Stimulated activated CD4-positive, alpha-beta T cell treated with anti-CD3 and anti-CD28 coated beads, Interleukin-12 subunit alpha, Interleukin-12 subunit beta, amount 100 ng/mL, for 48 hours (primary cell): ENCODE measurements around the gene KCTD21.
"Not testable (repeated sequence)": the region's sequence is repeated elsewhere in the genome, so short reads cannot be mapped to it uniquely, and the experiment has no call there.

ENCODE experiments used
- DNase-seq, 3 donors: peaks; one replicate each; pipeline ENCODE4 v3.0.0-alpha.2; 2020; ENCODE audit warnings: low read depth in 2 of 3, low spot score in 1 of 3

Gene KCTD21, protein sequence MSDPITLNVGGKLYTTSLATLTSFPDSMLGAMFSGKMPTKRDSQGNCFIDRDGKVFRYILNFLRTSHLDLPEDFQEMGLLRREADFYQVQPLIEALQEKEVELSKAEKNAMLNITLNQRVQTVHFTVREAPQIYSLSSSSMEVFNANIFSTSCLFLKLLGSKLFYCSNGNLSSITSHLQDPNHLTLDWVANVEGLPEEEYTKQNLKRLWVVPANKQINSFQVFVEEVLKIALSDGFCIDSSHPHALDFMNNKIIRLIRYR

DNA sequence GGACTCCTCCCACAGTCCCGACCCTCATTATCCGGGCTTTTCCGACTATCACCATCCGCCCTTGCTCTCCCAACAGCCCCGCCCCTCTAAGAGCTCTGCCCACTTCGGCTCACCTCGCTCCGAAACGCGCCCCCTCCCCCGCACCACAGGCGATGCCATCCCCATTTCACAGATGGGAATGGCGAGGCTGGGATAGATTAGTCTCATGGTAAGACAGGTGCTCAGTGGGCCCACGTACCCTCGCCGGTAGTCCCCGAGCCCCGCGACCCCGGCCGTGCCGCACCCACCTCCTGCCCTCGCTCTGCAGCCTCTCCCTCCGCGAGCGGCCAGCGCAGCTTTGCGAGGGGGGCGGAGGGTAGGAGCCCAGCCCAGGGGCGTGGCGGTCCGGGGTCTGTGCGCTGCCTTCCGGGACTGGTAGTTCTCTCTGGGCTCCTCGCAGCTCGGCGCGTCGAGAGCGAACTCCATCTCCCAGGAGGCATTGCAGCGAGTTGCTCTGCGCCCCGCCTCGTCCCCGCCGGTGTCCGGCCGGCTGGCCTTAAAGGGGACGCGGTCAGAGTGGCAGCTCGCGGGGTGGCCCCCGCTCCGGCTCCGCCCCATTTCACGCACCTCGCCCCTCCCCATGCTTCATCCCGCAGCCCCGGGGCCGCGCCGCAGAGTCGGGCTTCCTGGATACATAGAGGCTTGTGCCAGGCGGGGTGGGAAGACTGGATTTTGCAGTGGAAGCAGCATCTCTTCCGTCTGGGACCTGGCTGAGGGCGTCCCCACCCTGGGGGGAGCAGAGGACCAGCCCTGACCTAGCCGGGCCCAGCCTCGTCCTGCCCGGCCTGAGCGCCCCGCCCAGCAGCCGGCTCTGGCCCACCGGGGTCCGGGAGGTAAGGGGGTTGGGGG, at the start of gene KCTD21, which contains the start of gene USP35:
KCTD21 (minus strand) TSS at position 341 of the 888 bp plus-strand sequence. CDS start 14,072 bp downstream, outside the sequence.
USP35 (plus strand) TSS at position 634 of the 888 bp plus-strand sequence. CDS start 7,327 bp downstream, outside the sequence.
- DNase-seq, result peak; percentile 86 to 93 (median 88)

DNA sequence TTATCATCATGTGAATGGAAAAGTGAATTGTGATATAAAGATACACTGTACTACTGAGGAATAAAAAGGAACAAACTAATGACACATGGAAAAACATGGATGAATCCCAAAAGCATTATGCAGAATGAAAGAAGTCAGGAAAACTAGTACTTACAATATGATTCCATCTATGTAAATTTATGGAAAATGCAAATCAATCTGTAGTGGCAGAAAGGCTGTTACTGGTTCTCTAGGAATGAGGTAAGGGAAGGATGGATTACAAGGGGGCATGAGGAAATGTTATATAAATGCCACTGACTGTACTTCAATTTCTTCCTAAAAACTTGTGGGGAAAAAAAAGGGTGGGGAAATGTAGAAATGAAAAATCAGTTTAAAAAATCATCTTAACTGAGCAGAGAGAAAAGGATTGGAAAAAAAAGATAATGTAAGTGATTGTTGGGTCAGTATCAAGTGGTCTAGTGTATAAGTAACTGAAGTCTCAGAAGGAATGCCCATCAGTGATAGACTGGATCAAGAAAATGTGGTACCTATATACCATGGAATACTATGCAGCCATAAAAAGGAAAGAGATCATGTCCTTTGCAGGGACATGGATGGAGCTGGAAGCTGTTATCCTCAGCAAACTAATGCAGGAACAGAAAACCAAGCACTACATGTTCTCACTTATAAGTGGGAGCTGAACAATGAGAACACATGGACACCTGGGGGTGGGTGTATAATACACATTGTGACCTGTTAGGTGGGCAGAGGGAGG, 49.0 kb upstream of the KCTD21 start:
- DNase-seq, result no peak

DNA sequence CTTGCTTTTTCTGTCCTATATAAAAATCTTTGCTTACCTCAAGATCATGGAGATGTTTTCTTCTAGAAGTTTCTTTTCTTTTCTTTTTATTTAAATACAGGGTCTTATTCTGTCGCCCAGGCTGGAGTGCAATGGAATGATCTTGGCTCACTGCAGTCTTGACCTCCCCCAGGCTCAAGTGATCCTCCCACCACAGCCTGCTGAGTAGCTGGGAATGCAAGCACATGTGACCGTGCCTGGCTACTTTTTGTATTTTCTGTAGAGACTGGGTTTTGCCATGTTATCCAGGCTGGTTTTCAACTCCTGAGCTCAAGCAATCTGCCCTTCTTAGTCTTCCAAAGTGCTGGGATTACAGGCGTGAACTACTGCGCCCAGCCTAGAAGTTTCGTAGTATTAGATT, 45.6 kb upstream of the KCTD21 start:
- DNase-seq, result no peak

DNA sequence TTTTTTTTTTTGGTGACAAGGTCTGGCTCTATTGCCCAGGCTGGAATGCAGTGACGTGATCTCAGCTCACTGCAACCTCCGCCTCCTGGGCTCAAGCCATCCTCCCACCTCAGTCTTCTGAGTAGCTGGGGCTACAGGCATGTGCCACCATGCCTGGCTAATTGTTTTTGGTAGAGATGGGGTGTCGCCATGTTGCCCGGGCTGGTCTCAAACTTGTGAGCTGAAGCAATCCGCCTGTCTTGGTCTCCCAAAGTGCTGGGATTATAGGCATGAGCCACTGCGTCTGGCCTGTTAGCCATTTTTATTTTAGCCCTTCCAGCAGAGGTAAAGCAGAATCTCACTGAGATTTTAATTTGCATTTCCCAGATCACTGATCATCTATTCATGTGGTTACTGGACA, 44.6 kb upstream of the KCTD21 start:
- not testable (repeated sequence) for DNase-seq

DNA sequence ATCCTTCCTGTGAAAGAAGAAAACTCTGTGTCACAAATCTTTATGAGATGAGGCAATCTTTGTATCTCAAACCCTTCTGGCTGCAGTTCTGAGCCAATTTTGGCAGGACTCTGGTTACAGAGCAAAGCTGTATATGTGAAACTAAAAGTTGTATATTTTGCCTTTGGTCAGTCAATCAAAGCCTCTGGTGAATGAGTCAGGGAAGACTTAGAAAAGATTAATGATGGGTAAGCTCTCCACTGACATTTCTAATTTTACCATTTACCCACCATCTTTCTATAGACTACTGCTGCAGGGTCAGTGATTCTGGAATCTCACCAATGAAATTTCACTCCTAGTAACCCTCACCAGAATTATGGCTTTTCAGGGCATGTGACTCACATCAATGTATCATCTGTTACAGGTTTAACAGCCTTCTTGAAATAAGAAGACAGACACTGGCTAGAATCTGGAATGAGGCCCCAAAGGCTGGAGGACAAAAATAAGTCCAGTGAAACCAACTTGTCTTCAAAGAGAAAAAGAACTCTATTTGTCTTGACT, 43.6 kb upstream of the KCTD21 start:
- DNase-seq, result no peak

DNA sequence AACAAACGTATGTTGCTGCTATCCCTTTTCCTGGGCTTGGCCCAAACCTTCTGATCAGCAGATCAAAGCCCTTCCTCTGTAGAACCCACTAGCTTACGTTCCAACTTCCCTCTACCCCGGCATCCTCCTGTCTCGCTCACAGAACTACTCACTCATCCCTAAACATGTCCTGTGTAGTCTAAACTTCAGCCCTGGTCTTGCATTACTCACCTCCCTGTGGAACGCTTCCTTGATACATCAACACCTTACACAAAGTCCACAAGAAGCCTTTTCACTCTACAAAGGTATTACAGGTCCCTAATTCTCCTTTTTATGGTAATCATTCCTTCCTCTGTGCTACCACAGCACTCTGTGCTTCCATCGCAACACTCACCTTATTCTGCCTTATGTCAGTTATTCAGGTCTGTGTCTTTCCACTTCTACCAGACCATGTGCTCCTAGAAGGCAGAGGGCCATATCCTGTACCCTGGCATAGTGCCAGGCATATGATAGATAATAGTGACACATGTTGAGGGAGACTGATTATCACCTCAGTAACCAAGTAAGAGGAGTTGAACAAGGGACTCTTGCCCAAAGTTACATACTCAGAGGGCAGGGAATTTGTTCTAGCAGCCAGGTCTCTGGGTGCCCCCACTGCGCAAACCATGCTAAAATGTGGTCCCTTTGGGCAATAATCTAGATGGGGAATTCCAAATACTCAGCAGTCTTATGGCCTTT, 41.9 kb upstream of the KCTD21 start:
- DNase-seq, result no peak

DNA sequence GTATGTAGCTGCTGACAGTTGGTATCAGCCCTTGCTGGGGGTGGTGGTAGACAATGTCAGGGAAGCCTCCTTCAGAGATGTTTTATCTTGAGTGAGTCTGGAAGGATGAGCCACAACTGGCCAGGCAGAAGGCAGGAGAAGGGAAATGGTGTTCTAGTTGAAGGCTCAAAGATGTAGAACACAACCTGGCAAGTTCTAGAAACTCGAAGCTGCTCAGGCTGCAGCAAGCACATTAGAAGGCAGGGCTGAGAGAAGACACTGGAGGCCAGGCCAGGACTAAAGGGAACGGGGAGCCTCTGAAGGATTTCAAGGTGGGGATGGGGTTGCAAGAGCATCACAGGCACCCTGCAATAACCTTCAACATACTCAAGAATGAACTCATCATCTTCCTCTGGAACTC, 40.7 kb upstream of the KCTD21 start:
- no peak for DNase-seq

DNA sequence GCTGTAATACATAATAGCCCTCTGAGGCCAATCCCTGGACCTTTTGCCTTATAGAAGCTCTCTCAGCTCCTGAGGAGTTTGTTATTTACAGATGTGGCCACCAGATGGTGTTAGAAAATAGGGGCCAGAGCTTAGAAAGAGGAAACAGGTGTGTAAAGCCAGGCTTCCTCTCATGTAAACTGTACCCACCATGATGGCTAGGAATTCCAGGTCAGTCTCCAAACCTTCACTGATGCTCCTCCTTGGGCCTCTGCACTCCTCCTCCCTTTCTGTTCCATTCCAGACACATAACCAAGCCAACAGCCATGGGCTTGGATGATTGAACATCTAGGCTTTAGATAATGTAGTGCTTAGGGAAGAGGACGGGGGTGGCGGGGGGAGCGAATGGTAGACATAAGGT, 40.0 kb upstream of the KCTD21 start:
- DNase-seq, result no peak

DNA sequence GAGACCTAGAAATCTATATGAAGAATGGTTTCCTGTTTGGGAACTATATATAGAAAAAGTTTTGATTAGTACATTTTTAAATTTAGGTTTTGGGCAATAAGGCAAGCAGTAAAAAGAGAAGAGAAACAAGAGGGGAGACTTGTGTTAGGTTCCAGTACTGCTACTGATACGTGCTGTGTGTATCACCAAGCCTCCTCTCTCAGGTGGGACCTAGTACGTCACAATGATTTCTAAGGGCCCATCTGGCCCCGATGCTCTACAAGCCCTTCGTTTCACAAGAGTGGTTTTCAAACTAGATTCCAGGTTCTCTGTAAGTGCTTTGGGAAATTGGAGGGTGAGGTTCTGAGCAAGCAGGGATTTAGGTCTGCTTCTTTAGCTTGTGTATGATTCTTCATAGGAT, 39.5 kb upstream of the KCTD21 start:
- no peak for DNase-seq

DNA sequence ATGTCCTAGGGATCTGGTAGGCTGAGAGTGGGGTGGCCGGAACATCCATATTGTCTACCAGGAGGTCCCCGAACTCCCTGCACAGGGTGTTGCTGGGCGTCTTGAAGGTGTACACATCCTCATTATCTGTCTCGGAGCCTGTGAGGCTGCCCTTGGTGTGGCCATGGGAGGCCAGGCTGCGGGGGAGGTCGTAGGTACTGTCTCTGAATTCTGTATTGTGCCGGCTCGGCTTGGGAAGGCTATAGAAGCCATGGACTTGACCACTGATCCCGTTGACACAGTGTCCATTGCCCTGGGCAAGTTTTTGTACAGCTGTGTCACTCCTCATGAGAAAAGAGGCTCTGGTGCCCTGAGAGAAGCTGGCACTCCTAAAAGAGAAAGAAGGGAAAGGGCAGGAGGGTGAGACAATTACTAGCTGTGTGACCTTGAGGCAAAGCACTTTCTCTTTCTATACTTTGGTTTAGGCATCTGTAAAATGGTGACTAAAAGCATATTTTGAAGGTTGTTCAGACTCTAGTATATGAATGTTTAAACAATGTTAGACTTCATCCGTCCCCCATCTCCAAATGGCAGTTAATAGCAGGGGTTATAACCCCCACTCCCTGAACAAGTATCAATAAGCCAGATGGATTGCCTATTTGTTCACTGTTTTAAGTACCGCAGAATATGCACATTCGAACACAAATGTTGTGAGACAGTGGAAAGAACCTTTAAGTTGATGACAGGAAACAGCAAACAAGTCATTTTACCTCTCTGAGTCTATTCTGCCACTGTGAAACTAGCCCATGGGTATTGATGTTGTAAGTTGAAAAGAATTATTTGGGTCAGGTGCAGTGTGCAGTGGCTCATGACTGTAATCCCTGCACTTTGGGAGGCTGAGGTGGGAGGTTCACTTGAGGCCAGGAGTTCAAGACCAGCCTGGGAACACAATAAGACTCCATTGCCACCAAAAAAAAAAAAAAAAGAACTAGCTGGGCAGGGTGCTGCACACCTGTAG, 38.6 kb upstream of the KCTD21 start:
- no peak for DNase-seq

DNA sequence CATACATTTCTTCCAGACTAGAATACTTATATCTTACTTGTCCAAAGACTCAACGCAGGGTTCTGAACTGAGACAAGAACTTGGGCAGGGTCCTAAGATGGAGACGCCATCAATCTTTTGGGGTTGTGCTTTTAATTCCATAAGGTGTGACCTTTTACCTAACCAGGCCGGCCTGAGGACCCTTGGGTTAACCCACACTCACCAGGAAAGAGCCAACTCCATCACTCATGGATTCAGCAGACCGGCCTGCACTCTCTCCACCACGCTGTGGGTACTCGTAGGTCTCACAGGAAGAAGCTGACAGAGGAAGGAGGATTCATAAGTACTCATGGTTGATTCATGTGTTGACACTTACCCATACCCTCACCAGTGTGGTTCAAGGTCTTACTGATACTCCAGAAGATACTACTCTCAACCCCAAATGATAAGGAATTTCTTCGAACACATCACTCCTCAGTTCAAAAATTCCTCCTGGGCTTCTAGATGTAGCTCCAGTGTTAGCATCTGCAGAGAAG, 36.5 kb upstream of the KCTD21 start:
- DNase-seq, result no peak

DNA sequence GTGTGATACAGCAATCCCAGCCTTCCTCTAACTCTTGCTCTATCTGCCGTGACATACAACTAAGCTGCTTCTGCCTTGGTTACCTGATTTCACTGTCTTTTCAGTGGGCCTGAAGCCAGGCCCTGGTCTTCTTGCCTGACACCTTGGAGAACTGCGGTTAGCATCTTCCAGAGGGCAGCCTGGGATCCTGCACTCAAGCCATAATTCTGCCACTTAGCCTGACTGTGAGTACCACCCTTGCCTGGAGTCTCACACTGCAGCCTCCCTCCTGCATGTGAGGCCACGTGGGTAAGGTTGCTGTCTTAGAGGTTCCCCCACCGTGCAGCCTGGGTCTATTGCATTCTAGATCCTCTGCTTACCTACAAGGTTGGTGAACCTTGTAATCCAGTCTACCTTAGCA, 36.1 kb upstream of the KCTD21 start:
- DNase-seq, result no peak

DNA sequence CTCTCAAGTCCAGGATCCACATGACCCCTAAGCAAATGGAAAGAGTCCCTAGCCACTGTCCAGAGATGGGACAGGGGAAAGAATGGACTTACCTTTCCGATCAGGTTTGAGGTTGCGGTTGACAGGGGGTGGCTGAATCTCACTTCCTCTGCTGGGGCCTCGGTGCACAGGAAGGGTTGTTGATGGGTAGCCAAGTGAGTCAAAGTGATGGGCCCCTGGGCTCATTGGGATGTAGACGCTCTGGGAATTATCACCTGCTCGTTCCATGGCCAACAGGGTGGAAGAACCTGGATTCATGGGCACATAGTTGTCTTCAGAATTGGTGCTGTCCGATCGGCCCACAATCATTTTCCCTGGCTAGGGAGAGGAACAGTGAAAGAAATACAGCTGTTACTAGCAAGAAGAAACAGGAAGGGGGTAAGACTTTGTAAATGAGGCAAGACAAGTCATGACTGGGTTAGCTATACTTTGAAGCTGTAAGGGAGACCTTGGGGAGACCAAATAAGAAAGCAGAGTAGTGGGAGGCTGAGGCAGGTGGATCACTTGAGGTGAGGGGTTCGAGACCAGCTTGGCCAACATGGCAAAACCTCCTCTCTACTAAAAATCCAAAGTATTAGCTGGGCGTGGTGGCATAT, 35.0 kb upstream of the KCTD21 start:
- no peak for DNase-seq

DNA sequence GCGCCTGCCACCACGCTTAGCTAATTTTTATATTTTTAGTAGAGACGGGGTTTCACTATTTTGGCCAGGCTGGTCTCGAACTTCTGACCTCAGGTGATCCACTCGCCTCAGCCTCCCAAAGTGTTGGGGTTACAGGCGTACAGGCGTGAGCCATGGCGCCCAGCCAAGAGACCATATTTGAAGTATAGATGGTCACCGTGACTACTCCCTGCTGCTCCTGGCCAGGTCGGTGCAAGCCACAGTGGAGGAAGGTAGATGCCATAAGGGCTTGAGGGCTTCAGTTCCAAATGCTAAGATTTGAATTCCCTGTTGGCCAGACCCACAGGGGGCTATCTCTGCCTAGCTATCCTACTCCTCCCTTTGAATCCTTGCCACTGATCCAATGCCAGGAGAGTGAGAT, 34.3 kb upstream of the KCTD21 start:
- DNase-seq, result not testable (repeated sequence)

DNA sequence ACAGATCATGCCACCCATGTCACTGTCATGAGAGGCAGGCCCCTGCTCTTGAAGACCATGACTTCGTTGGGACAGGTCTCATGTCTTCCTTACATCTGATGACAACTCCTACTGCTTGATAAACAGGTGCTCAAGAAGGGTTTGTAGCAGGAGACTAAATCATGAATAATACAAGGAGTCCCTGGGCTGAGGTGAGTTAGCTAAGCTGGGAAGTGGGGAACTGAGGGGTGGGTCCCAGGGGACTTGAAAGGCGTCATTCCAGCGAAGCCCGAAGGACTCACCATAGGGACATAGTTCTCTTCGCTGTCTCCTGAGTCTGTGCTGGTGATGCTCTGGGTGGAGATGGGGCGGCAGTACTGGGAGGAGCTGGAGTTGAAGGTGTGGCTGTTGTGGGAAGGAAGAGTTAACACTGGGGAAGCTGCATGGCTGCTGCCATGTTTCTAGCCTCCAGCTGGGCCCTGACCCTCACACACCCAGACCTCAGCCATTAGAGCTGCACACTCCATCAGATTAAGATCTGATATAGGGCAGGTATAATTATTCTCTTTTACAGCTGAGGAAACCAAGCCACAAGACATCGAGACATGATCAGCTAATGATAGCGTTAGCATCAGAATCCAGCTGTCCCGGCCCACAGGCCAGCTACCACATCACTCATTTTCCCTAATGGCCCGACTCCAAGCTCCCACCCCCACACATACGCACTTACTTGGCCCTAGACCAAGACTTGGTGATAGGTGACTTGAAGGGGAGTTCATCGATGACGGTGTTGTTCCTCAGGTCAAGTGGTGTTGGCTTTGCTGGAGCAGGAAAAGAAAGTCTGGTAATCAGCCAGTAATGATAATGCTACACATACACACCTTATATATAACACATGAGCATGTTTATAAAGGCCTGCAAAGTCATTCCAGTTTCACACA, 33.2 kb upstream of the KCTD21 start:
- no peak for DNase-seq

DNA sequence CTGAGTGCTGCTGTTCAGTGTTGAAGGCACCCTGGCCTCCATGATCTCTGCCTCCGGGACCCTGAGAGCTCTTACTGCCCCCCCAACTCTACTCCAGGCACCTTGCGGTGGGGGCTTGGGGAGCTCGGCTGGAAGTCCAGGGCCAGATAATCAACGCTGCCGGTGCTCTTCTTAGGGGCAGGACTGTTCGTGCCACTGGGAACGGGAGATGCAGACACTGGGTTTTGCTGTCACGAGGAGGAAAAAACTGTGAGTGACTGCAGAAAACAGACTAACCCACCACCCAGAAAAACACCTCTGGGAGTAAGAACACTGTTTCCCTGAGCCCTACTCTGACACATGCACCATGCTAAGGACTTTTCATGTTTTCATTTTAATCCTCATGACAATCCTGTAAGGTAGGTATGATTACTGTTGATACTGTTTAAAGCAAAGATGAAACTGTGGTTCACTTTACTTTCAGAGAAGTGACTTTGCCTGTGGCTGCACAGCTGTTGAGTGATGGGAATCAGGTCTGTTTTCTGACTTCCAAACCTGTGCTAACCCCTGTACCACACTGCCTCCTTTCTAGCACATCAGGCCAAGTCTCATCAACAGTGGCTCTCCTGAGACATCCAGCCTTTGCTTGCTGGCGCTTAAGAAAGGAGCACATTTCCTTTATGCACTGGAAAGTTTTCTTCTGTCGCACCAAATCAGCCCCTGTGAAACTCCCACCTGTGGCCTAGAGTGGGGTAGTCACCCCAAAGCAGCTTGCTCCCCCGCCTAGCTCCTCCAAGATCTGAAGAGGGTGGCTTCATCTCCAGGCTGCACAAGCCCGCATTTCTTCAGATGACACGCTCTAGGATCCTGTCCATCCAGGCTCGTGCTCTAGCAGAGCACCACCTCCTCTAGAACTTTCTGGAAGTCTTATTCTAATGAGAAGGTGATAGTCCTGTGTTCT, 32.1 kb upstream of the KCTD21 start:
- DNase-seq, result no peak
